Choroid plexus epithelial cell (primary cell): ENCODE results near the gene PEX11B.
A peak's percentile ranks its signal among the peaks of the same experiment; 100 is the strongest.
"Not testable (repeated sequence)": the region's sequence is repeated elsewhere in the genome, so short reads cannot be mapped to it uniquely, and the experiment has no call there.

Experiments used
- DNase-seq: peaks from one replicate; pipeline ENCODE4 v3.0.0-alpha.2; 2010; ENCODE audit warnings: low read depth
- H3K4me3 ChIP-seq: 2 replicates; pipeline ENCODE4 v1.5.1; 2011; ENCODE audit warnings: low read depth, mild to moderate bottlenecking, control low read depth, low read length, moderate library complexity
- TF ChIP-seq, protein P1 (sequence below): conservative IDR thresholded peaks from 2 replicates; pipeline ENCODE4 v1.5.1; 2011; ENCODE audit warnings: low read depth, mild to moderate bottlenecking, control low read depth, inconsistent platforms, low read length, moderate library complexity

Gene PEX11B

GRCh38 chr1:145922266-145922665, 3.7 kb upstream of the PEX11B start:
- no peak overlapping the region for H3K4me3 ChIP-seq
- DNase-seq: peak; percentile 40
- TF ChIP-seq, protein P1, sequence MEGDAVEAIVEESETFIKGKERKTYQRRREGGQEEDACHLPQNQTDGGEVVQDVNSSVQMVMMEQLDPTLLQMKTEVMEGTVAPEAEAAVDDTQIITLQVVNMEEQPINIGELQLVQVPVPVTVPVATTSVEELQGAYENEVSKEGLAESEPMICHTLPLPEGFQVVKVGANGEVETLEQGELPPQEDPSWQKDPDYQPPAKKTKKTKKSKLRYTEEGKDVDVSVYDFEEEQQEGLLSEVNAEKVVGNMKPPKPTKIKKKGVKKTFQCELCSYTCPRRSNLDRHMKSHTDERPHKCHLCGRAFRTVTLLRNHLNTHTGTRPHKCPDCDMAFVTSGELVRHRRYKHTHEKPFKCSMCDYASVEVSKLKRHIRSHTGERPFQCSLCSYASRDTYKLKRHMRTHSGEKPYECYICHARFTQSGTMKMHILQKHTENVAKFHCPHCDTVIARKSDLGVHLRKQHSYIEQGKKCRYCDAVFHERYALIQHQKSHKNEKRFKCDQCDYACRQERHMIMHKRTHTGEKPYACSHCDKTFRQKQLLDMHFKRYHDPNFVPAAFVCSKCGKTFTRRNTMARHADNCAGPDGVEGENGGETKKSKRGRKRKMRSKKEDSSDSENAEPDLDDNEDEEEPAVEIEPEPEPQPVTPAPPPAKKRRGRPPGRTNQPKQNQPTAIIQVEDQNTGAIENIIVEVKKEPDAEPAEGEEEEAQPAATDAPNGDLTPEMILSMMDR: no peak

DNA sequence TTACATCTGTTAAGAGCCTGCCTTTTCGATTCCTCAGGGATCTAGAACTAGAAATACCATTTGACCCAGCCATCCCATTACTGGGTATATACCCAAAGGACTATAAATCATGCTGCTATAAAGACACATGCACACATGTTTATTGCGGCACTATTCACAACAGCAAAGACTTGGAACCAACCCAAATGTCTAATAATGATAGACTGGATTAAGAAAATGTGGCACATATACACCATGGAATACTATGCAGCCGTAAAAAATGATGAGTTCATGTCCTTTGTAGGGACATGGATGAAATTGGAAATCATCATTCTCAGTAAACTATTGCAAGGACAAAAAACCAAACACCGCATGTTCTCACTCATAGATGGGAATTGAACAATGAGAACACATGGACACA, 1.8 kb upstream of the PEX11B start:
- not testable (repeated sequence) for H3K4me3 ChIP-seq, DNase-seq

- H3K4me3 ChIP-seq: peak overlapping the region; percentile 85
- DNase-seq: peak; percentile 49
- TF ChIP-seq, protein P1: peak; percentile 32
Measured at GRCh38 chr1:145918992-145919939, 749 bp upstream of the PEX11B start.

DNA sequence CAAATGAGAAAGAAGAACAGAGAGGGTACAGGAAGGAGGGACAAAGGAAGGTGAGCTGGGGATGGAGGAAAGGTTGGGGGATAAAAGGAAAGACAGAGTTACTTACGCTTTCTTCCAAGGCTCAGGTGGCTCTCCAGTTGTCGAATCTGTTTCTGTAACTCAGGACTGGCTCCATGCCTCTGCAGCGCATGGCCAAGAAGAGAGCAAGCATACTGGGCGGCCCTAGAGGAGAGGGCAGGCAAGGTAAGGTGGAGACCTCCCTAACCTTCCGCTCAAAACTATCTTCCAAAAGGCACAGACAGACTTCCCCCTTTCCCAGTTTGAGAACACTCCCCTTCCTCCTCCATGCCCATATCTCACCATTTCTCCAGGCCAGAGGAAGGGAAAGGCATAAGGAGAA, 922 bp downstream of the PEX11B start:
- no peak for DNase-seq
- TF ChIP-seq, protein P1: no peak
- peak overlapping the region; percentile 85 for H3K4me3 ChIP-seq

- H3K4me3 ChIP-seq: no peak overlapping the region
- TF ChIP-seq, protein P1: no peak
- DNase-seq: no peak
Measured at GRCh38 chr1:145916745-145917144, 1.8 kb downstream of the PEX11B start.

GRCh38 chr1:145912128-145912641, 6.3 kb downstream of the PEX11B start:
- DNase-seq: no peak
- no peak overlapping the region for H3K4me3 ChIP-seq
- TF ChIP-seq, protein P1: no peak

DNA sequence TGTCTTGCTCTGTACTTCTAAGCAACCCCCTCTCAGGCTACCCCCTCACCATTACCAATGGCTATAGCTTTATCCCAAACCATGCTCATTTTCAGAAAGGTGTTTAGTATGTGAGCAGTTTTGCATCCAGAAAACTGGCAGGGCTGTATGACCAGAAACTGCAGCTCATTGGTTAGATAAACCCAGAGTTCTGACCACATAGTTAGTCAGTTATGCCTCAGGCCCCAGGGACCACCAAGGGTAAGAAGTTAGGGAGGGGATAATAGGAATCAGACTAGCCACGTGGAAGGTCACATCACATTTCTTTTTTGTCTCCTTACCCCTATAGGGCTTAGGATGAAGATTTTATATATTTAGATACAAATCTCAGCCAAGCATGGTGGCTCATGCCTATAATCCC, 9.9 kb downstream of the PEX11B start:
- no peak for DNase-seq
- H3K4me3 ChIP-seq: peak overlapping the region; percentile 43
- TF ChIP-seq, protein P1: no peak
